ENCODE measurements around the gene RALA. TPM values are rescaled to one million over a fixed set of nuclear protein-coding genes. Genes with fewer than 3 reads are reported as not detected.
"Not testable (repeated sequence)": the region's sequence is repeated elsewhere in the genome, so short reads cannot be mapped to it uniquely, and the experiment has no call there.

Gene RALA
- total RNA-seq, 1 donor from 2014 or later = 59.5 TPM

DNA sequence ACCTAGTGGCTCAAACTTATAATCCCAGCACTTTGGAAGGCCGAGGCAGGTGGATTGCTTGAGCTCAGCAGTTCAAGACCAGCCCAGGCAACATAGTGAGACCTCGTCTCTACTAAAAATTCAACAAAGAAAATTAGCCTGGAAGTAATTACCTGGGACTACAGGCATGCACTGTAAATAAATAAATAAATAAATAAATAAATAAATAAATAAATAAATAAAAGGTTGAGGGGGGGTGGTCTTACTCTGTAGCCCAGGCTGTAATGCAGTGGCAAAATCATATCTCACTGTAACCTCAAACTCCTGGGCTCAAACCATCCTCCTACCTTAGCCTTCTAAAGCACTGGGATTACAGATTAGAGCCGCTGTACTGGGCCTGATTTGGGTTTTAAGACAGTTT lies 50.5 kb downstream of the RALA start:
- Histone ChIP-seq H3F3A (ENCODE audit: low read depth) (no peaks in the 10 kb centered on the region), H3K36me3 (no peaks in the 10 kb centered on the region), H3K27me3 (no peaks in the 10 kb centered on the region), H3K27ac (peak overlapping the region; percentile 13), H3K4me2 (no peak overlapping the region), H4K20me1 (ENCODE audit: low read depth) (no peaks in the 10 kb centered on the region), H3K4me3 (no peak overlapping the region), H3K4me1 (no peaks in the 10 kb centered on the region), H3K9me3 (ENCODE audit: low read depth) (no peaks in the 10 kb centered on the region), H3K79me2 (ENCODE audit: low read depth) (peaks cover 84% of the 10 kb centered on the region), H2AFZ (replicated peaks) (no peak overlapping the region), H3K9ac (no peak overlapping the region)
- TF ChIP-seq EZH2phosphoT487 (IDR thresholded peaks at IDR 0.05) (no peak), EZH2 (IDR thresholded peaks at IDR 0.05) (no peak)
- TF ChIP-seq, protein P1, sequence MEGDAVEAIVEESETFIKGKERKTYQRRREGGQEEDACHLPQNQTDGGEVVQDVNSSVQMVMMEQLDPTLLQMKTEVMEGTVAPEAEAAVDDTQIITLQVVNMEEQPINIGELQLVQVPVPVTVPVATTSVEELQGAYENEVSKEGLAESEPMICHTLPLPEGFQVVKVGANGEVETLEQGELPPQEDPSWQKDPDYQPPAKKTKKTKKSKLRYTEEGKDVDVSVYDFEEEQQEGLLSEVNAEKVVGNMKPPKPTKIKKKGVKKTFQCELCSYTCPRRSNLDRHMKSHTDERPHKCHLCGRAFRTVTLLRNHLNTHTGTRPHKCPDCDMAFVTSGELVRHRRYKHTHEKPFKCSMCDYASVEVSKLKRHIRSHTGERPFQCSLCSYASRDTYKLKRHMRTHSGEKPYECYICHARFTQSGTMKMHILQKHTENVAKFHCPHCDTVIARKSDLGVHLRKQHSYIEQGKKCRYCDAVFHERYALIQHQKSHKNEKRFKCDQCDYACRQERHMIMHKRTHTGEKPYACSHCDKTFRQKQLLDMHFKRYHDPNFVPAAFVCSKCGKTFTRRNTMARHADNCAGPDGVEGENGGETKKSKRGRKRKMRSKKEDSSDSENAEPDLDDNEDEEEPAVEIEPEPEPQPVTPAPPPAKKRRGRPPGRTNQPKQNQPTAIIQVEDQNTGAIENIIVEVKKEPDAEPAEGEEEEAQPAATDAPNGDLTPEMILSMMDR (IDR thresholded peaks at IDR 0.05) = no peak
- H3K27me3 Mint-ChIP-seq (ENCODE audit: insufficient read depth, low read depth) = peaks cover 2% of the 10 kb centered on the region
- H3K27ac Mint-ChIP-seq = no peak overlapping the region
- no peaks in the 10 kb centered on the region for H3K4me1 Mint-ChIP-seq
- no peak for DNase-seq (ENCODE audit: low spot score)
- H3K4me3 Mint-ChIP-seq = no peak overlapping the region
- H3K36me3 Mint-ChIP-seq = peaks cover 18% of the 10 kb centered on the region
- H3K9me3 Mint-ChIP-seq = peaks cover 14% of the 10 kb centered on the region

DNA sequence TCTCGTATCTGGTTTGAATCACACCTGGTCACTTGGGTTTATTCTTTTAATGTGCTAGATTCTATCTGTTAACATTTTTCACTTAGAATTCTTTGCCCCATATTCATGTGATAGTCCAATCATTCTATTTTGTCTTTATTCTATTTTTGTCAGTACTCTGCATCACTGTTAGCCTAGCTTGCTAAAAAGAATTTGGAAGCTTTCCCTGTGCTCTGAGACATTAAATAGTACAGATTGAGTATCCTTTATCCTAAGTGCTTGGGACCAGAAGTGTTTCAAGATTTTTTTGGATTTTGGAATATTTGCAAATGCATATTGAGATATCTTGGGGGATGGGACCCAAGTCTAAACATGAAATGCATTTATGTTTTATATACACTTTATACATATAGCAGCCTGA lies 51.0 kb downstream of the RALA start:
- H3K36me3 ChIP-seq = no peaks in the 10 kb centered on the region
- H3K27ac Mint-ChIP-seq = no peak overlapping the region
- no peak for DNase-seq (ENCODE audit: low spot score)
- no peak overlapping the region for H3K27ac ChIP-seq
- no peak overlapping the region for H3K4me3 Mint-ChIP-seq
- peaks cover 16% of the 10 kb centered on the region for H3K36me3 Mint-ChIP-seq
- no peaks in the 10 kb centered on the region for H3K27me3 ChIP-seq
- H3K4me3 ChIP-seq = no peak overlapping the region
- no peaks in the 10 kb centered on the region for H3K27me3 Mint-ChIP-seq (ENCODE audit: insufficient read depth, low read depth)
- no peaks in the 10 kb centered on the region for H3K9me3 ChIP-seq (ENCODE audit: low read depth)
- no peaks in the 10 kb centered on the region for H4K20me1 ChIP-seq (ENCODE audit: low read depth)
- no peaks in the 10 kb centered on the region for H3K4me1 ChIP-seq
- no peak for TF ChIP-seq EZH2phosphoT487 (IDR thresholded peaks at IDR 0.05)
- H2AFZ ChIP-seq (replicated peaks) = no peak overlapping the region
- no peak overlapping the region for H3K4me2 ChIP-seq
- no peaks in the 10 kb centered on the region for H3K4me1 Mint-ChIP-seq
- peaks cover 15% of the 10 kb centered on the region for H3K9me3 Mint-ChIP-seq
- no peaks in the 10 kb centered on the region for H3F3A ChIP-seq (ENCODE audit: low read depth)
- H3K9ac ChIP-seq = no peak overlapping the region
- peaks cover 86% of the 10 kb centered on the region for H3K79me2 ChIP-seq (ENCODE audit: low read depth)

- peaks cover 19% of the 10 kb centered on the region for H3K36me3 Mint-ChIP-seq
- H3K4me2 ChIP-seq = no peak overlapping the region
- H3K27ac ChIP-seq = no peak overlapping the region
- no peaks in the 10 kb centered on the region for H3K9me3 ChIP-seq (ENCODE audit: low read depth)
- no peak overlapping the region for H3K9ac ChIP-seq
- TF ChIP-seq EZH2phosphoT487 (IDR thresholded peaks at IDR 0.05) (no peak), EZH2 (IDR thresholded peaks at IDR 0.05) (no peak)
- TF ChIP-seq, protein P1 (IDR thresholded peaks at IDR 0.05) = no peak
- no peak overlapping the region for H2AFZ ChIP-seq (replicated peaks)
- no peaks in the 10 kb centered on the region for H3K27me3 ChIP-seq
- H3K4me1 ChIP-seq = no peaks in the 10 kb centered on the region
- no peaks in the 10 kb centered on the region for H3K4me1 Mint-ChIP-seq
- peaks cover 82% of the 10 kb centered on the region for H3K79me2 ChIP-seq (ENCODE audit: low read depth)
- no peaks in the 10 kb centered on the region for H3K27me3 Mint-ChIP-seq (ENCODE audit: insufficient read depth, low read depth)
- H3K4me3 ChIP-seq = no peak overlapping the region
- H3K27ac Mint-ChIP-seq = no peak overlapping the region
- no peak overlapping the region for H3K4me3 Mint-ChIP-seq
- H4K20me1 ChIP-seq (ENCODE audit: low read depth) = no peaks in the 10 kb centered on the region
- no peaks in the 10 kb centered on the region for H3K36me3 ChIP-seq
- no peak for DNase-seq (ENCODE audit: low spot score)
- peaks cover 15% of the 10 kb centered on the region for H3K9me3 Mint-ChIP-seq
- H3F3A ChIP-seq (ENCODE audit: low read depth) = no peaks in the 10 kb centered on the region
Observed at GRCh38 chr7:39676346-39676745, 53.0 kb downstream of the RALA start.

DNA sequence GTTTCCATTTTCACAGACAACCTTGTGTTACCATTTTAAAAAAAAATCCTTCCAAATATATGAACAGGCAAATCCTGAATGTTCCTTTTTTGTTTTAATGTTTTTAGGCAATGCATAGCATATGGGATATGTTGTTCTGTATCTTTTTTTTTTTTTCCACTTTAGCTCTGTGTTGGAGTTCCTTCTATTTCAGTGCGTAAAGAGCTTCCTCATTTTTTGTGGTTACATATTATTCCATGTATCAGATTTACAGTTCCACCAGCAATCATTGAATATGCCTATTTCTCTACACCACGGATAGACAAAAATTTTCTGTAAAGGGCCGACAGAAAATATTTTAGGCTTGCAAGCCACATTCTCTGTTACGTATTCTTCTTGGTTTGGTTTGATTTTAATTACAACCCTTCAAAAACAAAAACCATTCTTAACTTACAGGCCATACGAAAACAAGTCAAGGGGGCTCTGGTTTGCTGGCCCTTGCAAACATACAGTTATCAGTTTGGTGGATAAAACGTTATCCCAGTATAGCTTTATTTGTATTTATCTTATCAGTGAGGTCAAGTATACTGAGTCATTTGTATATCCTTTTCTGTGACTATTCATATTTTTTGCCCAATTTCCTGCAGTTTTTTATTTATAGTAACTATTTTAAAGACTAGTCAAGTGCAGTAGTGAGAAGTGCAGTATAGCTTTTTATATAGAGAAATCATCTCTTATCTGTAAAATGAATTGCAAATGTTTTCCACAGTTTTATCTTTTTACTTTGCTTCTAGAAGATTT lies 55.7 kb downstream of the RALA start:
- peaks cover 19% of the 10 kb centered on the region for H3K36me3 Mint-ChIP-seq
- TF ChIP-seq EZH2phosphoT487 (IDR thresholded peaks at IDR 0.05) (no peak), EZH2 (IDR thresholded peaks at IDR 0.05) (no peak)
- TF ChIP-seq, protein P1 (IDR thresholded peaks at IDR 0.05) = no peak
- H3K9me3 Mint-ChIP-seq = peaks cover 15% of the 10 kb centered on the region
- Histone ChIP-seq H3K4me1 (no peaks in the 10 kb centered on the region), H3K4me2 (no peak overlapping the region), H3K79me2 (ENCODE audit: low read depth) (peaks cover 74% of the 10 kb centered on the region), H4K20me1 (ENCODE audit: low read depth) (no peaks in the 10 kb centered on the region), H3F3A (ENCODE audit: low read depth) (no peaks in the 10 kb centered on the region), H3K4me3 (no peak overlapping the region), H3K27ac (no peak overlapping the region), H3K9ac (no peak overlapping the region), H3K36me3 (no peaks in the 10 kb centered on the region), H3K9me3 (ENCODE audit: low read depth) (no peaks in the 10 kb centered on the region), H2AFZ (replicated peaks) (no peak overlapping the region), H3K27me3 (no peaks in the 10 kb centered on the region)
- H3K4me1 Mint-ChIP-seq = peaks cover 4% of the 10 kb centered on the region
- no peaks in the 10 kb centered on the region for H3K27me3 Mint-ChIP-seq (ENCODE audit: insufficient read depth, low read depth)
- no peak for DNase-seq (ENCODE audit: low spot score)
- H3K27ac Mint-ChIP-seq = no peak overlapping the region
- H3K4me3 Mint-ChIP-seq = no peak overlapping the region

GRCh38 chr7:39679874-39680273 lies 56.5 kb downstream of the RALA start:
- H4K20me1 ChIP-seq (ENCODE audit: low read depth); H3K27me3 Mint-ChIP-seq (ENCODE audit: insufficient read depth, low read depth); H3K27ac Mint-ChIP-seq; H3K27ac ChIP-seq; H3K9ac ChIP-seq; H3K9me3 ChIP-seq (ENCODE audit: low read depth); H3K27me3 ChIP-seq; H3K4me1 Mint-ChIP-seq; H3K4me1 ChIP-seq; H3K36me3 ChIP-seq; H3K4me3 Mint-ChIP-seq; H3F3A ChIP-seq (ENCODE audit: low read depth); H3K4me3 ChIP-seq; DNase-seq (ENCODE audit: low spot score); H2AFZ ChIP-seq (replicated peaks); H3K4me2 ChIP-seq: not testable (repeated sequence)
- peaks cover 15% of the 10 kb centered on the region for H3K9me3 Mint-ChIP-seq
- peaks cover 19% of the 10 kb centered on the region for H3K36me3 Mint-ChIP-seq
- peaks cover 70% of the 10 kb centered on the region for H3K79me2 ChIP-seq (ENCODE audit: low read depth)
